ENCODE measurements around the gene GRM1. TPM values are rescaled to one million over a fixed set of nuclear protein-coding genes. Genes with fewer than 3 reads are reported as not detected.

Gene GRM1
- total RNA-seq, 2 donors from 2014 or later: 0.57 to 0.62 TPM

DNA sequence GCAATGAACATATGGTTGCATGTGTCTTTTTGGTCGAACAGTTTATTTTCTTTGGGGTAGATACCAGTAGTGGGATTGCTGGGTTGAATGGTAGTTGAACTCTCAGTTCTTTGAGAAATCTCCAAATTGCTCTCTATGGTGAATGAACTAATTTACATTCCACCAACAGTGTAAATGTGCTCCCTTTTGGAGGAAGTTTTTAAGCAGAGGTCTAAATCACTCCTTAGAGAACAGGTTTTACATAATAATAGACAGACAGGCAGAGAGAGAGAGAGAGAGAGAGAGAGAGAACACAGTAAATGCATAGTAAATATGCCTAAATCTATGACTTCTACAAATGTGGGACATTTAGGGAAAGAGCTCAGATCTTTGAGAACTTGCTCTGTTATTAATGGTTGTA is 37.6 kb downstream of the GRM1 start:
- Histone ChIP-seq H3K4me3 (ENCODE audit: low read length) (no peak overlapping the region), H3K4me1 (ENCODE audit: control insufficient read depth, insufficient read depth, low read length) (no peaks in the 10 kb centered on the region), H3K27me3 (ENCODE audit: control insufficient read depth, insufficient read depth, low read length, poor library complexity, severe bottlenecking) (no peaks in the 10 kb centered on the region), H3K36me3 (ENCODE audit: control insufficient read depth, insufficient read depth, low read length) (no peaks in the 10 kb centered on the region), H3K9ac (ENCODE audit: extremely low read depth, low read length, poor library complexity, severe bottlenecking) (no peak overlapping the region), H3K27ac (ENCODE audit: low read depth, low read length) (no peak overlapping the region), H3K9me3 (ENCODE audit: control insufficient read depth, low read length) (no peaks in the 10 kb centered on the region)
- DNase-seq: no peak
- no peaks in the 10 kb centered on the region for H3K4me1 Mint-ChIP-seq
- no peaks in the 10 kb centered on the region for H3K36me3 Mint-ChIP-seq (ENCODE audit: low read depth)
- 90 to 100% methylated on average over 1 of the region's 1 CpG for WGBS, 2 experiments (ENCODE audit: insufficient coverage in 1 of 2, insufficient read length in 1 of 2)
- H3K4me3 Mint-ChIP-seq: no peak overlapping the region
- peaks cover 3% of the 10 kb centered on the region for H3K9me3 Mint-ChIP-seq
- H3K27ac Mint-ChIP-seq: no peak overlapping the region
- H3K27me3 Mint-ChIP-seq (ENCODE audit: insufficient read depth): no peaks in the 10 kb centered on the region
- TF ChIP-seq CTCF (conservative IDR thresholded peaks at IDR 0.05): no peak

- H3K27ac Mint-ChIP-seq: no peak overlapping the region
- no peak overlapping the region for H3K4me3 Mint-ChIP-seq
- no peak overlapping the region for H3K9ac ChIP-seq (ENCODE audit: extremely low read depth, low read length, poor library complexity, severe bottlenecking)
- 94 to 95% methylated on average over 2 of the region's 2 CpGs for WGBS, 2 experiments (ENCODE audit: insufficient coverage in 1 of 2, insufficient read length in 1 of 2)
- H3K9me3 ChIP-seq (ENCODE audit: control insufficient read depth, low read length): no peaks in the 10 kb centered on the region
- no peaks in the 10 kb centered on the region for H3K9me3 Mint-ChIP-seq
- no peaks in the 10 kb centered on the region for H3K4me1 ChIP-seq (ENCODE audit: control insufficient read depth, insufficient read depth, low read length)
- H3K36me3 Mint-ChIP-seq (ENCODE audit: low read depth): no peaks in the 10 kb centered on the region
- H3K27ac ChIP-seq (ENCODE audit: low read depth, low read length): no peak overlapping the region
- no peak for DNase-seq
- no peaks in the 10 kb centered on the region for H3K27me3 Mint-ChIP-seq (ENCODE audit: insufficient read depth)
- no peak overlapping the region for H3K4me3 ChIP-seq (ENCODE audit: low read length)
- H3K27me3 ChIP-seq (ENCODE audit: control insufficient read depth, insufficient read depth, low read length, poor library complexity, severe bottlenecking): no peaks in the 10 kb centered on the region
- TF ChIP-seq CTCF (conservative IDR thresholded peaks at IDR 0.05): no peak
- H3K36me3 ChIP-seq (ENCODE audit: control insufficient read depth, insufficient read depth, low read length): no peaks in the 10 kb centered on the region
- H3K4me1 Mint-ChIP-seq: no peaks in the 10 kb centered on the region
These were observed 42.9 kb downstream of the GRM1 start for GRCh38 chr6:146071781-146072180.

- WGBS, 2 experiments (ENCODE audit: insufficient coverage in 1 of 2, insufficient read length in 1 of 2): 56 to 90% methylated on average over 2 to 4 of the region's 4 CpGs
- Mint-ChIP-seq H3K36me3 (ENCODE audit: low read depth) (no peaks in the 10 kb centered on the region), H3K27me3 (ENCODE audit: insufficient read depth) (no peaks in the 10 kb centered on the region), H3K9me3 (no peaks in the 10 kb centered on the region), H3K4me1 (no peaks in the 10 kb centered on the region), H3K27ac (no peak overlapping the region), H3K4me3 (no peak overlapping the region)
- H3K36me3 ChIP-seq (ENCODE audit: control insufficient read depth, insufficient read depth, low read length): no peaks in the 10 kb centered on the region
- no peaks in the 10 kb centered on the region for H3K4me1 ChIP-seq (ENCODE audit: control insufficient read depth, insufficient read depth, low read length)
- TF ChIP-seq CTCF (conservative IDR thresholded peaks at IDR 0.05): no peak
- peak overlapping the region; percentile 95 for H3K27ac ChIP-seq (ENCODE audit: low read depth, low read length)
- H3K9ac ChIP-seq (ENCODE audit: extremely low read depth, low read length, poor library complexity, severe bottlenecking): no peak overlapping the region
- H3K27me3 ChIP-seq (ENCODE audit: control insufficient read depth, insufficient read depth, low read length, poor library complexity, severe bottlenecking): no peaks in the 10 kb centered on the region
- DNase-seq: no peak
- no peaks in the 10 kb centered on the region for H3K9me3 ChIP-seq (ENCODE audit: control insufficient read depth, low read length)
- no peak overlapping the region for H3K4me3 ChIP-seq (ENCODE audit: low read length)
These were observed 49.1 kb downstream of the GRM1 start for GRCh38 chr6:146077992-146078391.

Measured in endodermal cell (in vitro differentiated cells).